GM23338 (cell line): ENCODE data around the gene ZNF224. TPM values are rescaled to one million over a fixed set of nuclear protein-coding genes. Genes with fewer than 3 reads are reported as not detected.

Experiments
- ATAC-seq: fragments of 200-7000 bp; cut with Tn5 transposase; 3 replicates; pipeline ENCODE4 v1.9.1; 2020
- DNase-seq: peaks from one replicate; pipeline ENCODE4 v3.0.0-alpha.2; 2015; ENCODE audit warnings: low spot score
- H2AFZ ChIP-seq: fragments of 200-600 bp; sonication (generic); 2 replicates; pipeline ENCODE4 v1.8.0; 2016; ENCODE audit warnings: antibody characterized with exemption, mild to moderate bottlenecking, moderate library complexity
- H3F3A ChIP-seq: fragments of 200-600 bp; sonication (generic); replicated peaks from 2 replicates; pipeline ENCODE4 v1.8.0; 2017; ENCODE audit warnings: antibody characterized with exemption, mixed run types, low read depth
- H3K27ac ChIP-seq: fragments of 200-600 bp; sonication (generic); 2 replicates; pipeline ENCODE4 v1.6.1; 2016; ENCODE audit warnings: low read depth
- H3K27me3 ChIP-seq: fragments of 200-600 bp; sonication (generic); 2 replicates; pipeline ENCODE4 v1.8.0; 2016; ENCODE audit warnings: mild to moderate bottlenecking, mixed run types, moderate library complexity; ENCODE audit not compliant: insufficient read depth
- H3K36me3 ChIP-seq: fragments of 200-600 bp; sonication (generic); 2 replicates; pipeline ENCODE4 v1.8.0; 2016; ENCODE audit warnings: mild to moderate bottlenecking; ENCODE audit not compliant: insufficient read depth
- H3K4me1 ChIP-seq: fragments of 200-600 bp; sonication (generic); 2 replicates; pipeline ENCODE4 v1.8.0; 2016; ENCODE audit warnings: mild to moderate bottlenecking, moderate library complexity; ENCODE audit not compliant: insufficient read depth
- H3K4me2 ChIP-seq: fragments of 200-600 bp; sonication (generic); 2 replicates; pipeline ENCODE4 v1.7.1; 2017; ENCODE audit warnings: mixed run types
- H3K4me3 ChIP-seq: fragments of 200-600 bp; sonication (generic); 2 replicates; pipeline ENCODE4 v1.6.1; 2016; ENCODE audit warnings: mixed run types
- H3K79me2 ChIP-seq: fragments of 200-600 bp; sonication (generic); replicated peaks from 2 replicates; pipeline ENCODE4 v1.8.0; 2017; ENCODE audit warnings: mild to moderate bottlenecking; ENCODE audit not compliant: insufficient read depth
- H3K9me2 ChIP-seq: fragments of 200-600 bp; sonication (generic); 2 replicates; pipeline ENCODE4 v1.8.0; 2017; ENCODE audit not compliant: insufficient read depth
- H4K20me1 ChIP-seq: fragments of 200-600 bp; sonication (generic); replicated peaks from 2 replicates; pipeline ENCODE4 v1.8.0; 2017; ENCODE audit warnings: mild to moderate bottlenecking; ENCODE audit not compliant: insufficient read depth
- H3K27ac Mint-ChIP-seq: 2 replicates; pipeline ENCODE4 v1.8.0; 2020; ENCODE audit warnings: inconsistent platforms, mild to moderate bottlenecking, moderate library complexity, mixed read lengths
- H3K27me3 Mint-ChIP-seq: 3 replicates; pipeline ENCODE4 v1.8.0; 2022; ENCODE audit warnings: low read depth, mild to moderate bottlenecking, moderate library complexity, mixed read lengths, inconsistent platforms; ENCODE audit not compliant: insufficient read depth, poor library complexity
- H3K36me3 Mint-ChIP-seq: 3 replicates; pipeline ENCODE4 v1.8.0; 2021; ENCODE audit warnings: low read depth, mild to moderate bottlenecking, inconsistent platforms, moderate library complexity, mixed read lengths
- H3K4me1 Mint-ChIP-seq: 3 replicates; pipeline ENCODE4 v1.8.0; 2020; ENCODE audit warnings: mild to moderate bottlenecking, inconsistent platforms, mixed read lengths
- H3K4me3 Mint-ChIP-seq: 3 replicates; pipeline ENCODE4 v1.8.0; 2021; ENCODE audit warnings: moderate library complexity, mild to moderate bottlenecking, inconsistent platforms, mixed read lengths
- H3K9me3 Mint-ChIP-seq: 3 replicates; pipeline ENCODE4 v1.8.0; 2020; ENCODE audit warnings: moderate library complexity, mild to moderate bottlenecking, inconsistent platforms, mixed read lengths
- CREB1 ChIP-seq: fragments of 250-450 bp; sonication (Bioruptor Pico); IDR thresholded peaks from 2 replicates; pipeline ENCODE4 v1.5.0; 2020; ENCODE audit warnings: low read depth, mild to moderate bottlenecking, moderate library complexity
- ETS1 ChIP-seq: IDR thresholded peaks from 2 replicates; pipeline ENCODE4 v1.6.1; 2016; ENCODE audit warnings: antibody characterized with exemption
- EZH2 ChIP-seq: fragments of 200-600 bp; sonication (generic); IDR thresholded peaks from one replicate; pipeline ENCODE4 v1.8.0; 2017; ENCODE audit warnings: antibody characterized with exemption, mild to moderate bottlenecking, low read depth; ENCODE audit not compliant: unreplicated experiment
- EZH2phosphoT487 ChIP-seq: fragments of 200-600 bp; sonication (generic); IDR thresholded peaks from one replicate; pipeline ENCODE4 v1.8.1; 2018; ENCODE audit warnings: antibody characterized with exemption; ENCODE audit not compliant: unreplicated experiment
- JUNB ChIP-seq: IDR thresholded peaks from one replicate; pipeline ENCODE4 v1.6.1; 2016; ENCODE audit warnings: antibody characterized with exemption; ENCODE audit not compliant: unreplicated experiment
- NANOG ChIP-seq: IDR thresholded peaks from 2 replicates; pipeline ENCODE4 v1.6.1; 2016; ENCODE audit warnings: antibody characterized with exemption, borderline replicate concordance
- POLR2AphosphoS5 ChIP-seq: IDR thresholded peaks from 2 replicates; pipeline ENCODE4 v1.6.1; 2016; ENCODE audit warnings: antibody characterized with exemption, low read depth
- STAT1 ChIP-seq: IDR thresholded peaks from one replicate; pipeline ENCODE4 v1.6.1; 2016; ENCODE audit warnings: antibody characterized with exemption; ENCODE audit not compliant: unreplicated experiment
- ZNF114 ChIP-seq: fragments of 250-450 bp; sonication (Bioruptor Pico); IDR thresholded peaks from 2 replicates; pipeline ENCODE4 v1.5.0; 2020; ENCODE audit warnings: mild to moderate bottlenecking, moderate library complexity
- ZNF331 ChIP-seq: fragments of 250-450 bp; sonication (Bioruptor Pico); IDR thresholded peaks from 2 replicates; pipeline ENCODE4 v1.5.0; 2020; ENCODE audit warnings: low read depth, mild to moderate bottlenecking, moderate library complexity
- ZNF462 ChIP-seq: fragments of 250-450 bp; sonication (Bioruptor Pico); IDR thresholded peaks from 2 replicates; pipeline ENCODE4 v1.5.0; 2020; ENCODE audit warnings: mild to moderate bottlenecking, moderate library complexity
- polyA plus RNA-seq: library from polyadenylated mRNA; unstranded; fragments of >200 nt; fragmentation: Nextera tagmentation; extraction: Ambion mirVana; gene quantifications from 2 replicates; pipeline ENCODE4 v1.2.1, GENCODE V29; 2016
- total RNA-seq: library from RNA; depleted of rRNA; stranded (reverse); fragments of >200 nt; shearing (Covaris generic); gene quantifications from 2 replicates; pipeline ENCODE4 v1.2.3, GENCODE V29; 2014
- TF ChIP-seq, protein P1 (sequence below), 2 experiments: fragments of 200-600 bp in 1 of 2; sonication (generic) in 1 of 2; conservative IDR thresholded peaks; 2 replicates each; pipeline versions ENCODE4 v1.5.1 to v1.6.1; 2016 to 2017; ENCODE audit warnings: antibody characterized with exemption in 2 of 2, low read depth in 2 of 2, mild to moderate bottlenecking in 2 of 2, moderate library complexity in 1 of 2
- TF ChIP-seq, protein P2 (sequence below): IDR thresholded peaks from one replicate; pipeline ENCODE4 v1.6.1; 2018; ENCODE audit warnings: antibody characterized with exemption; ENCODE audit not compliant: unreplicated experiment

ZNF224 gene
- total and polyA plus RNA-seq, 2 experiments from 2014 or later: 9.4 to 16.5 TPM

DNA sequence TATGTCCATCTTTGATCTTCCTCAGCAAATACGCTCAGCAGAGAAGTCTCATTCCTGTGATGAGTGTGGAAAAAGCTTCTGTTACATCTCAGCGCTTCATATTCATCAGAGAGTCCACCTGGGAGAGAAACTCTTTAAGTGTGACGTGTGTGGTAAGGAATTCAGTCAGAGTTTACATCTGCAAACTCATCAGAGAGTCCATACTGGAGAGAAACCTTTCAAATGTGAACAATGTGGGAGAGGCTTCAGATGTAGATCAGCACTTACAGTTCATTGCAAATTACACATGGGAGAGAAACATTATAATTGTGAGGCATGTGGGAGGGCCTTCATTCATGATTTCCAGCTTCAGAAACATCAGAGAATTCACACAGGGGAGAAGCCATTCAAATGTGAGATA, 27.9 kb upstream of the ZNF224 start:
- ATAC-seq (no peak), DNase-seq (no peak)
- Histone ChIP-seq H3K4me3 (no peak overlapping the region), H3K4me2 (no peak overlapping the region), H3K27ac (no peak overlapping the region), H3K79me2 (no peaks in the 10 kb centered on the region), H3F3A (no peaks in the 10 kb centered on the region), H4K20me1 (no peaks in the 10 kb centered on the region), H3K9me2 (peaks cover 18% of the 10 kb centered on the region), H3K36me3 (peaks cover 39% of the 10 kb centered on the region), H2AFZ (no peak overlapping the region), H3K4me1 (no peaks in the 10 kb centered on the region), H3K27me3 (no peaks in the 10 kb centered on the region)
- no peak overlapping the region for H3K27ac Mint-ChIP-seq
- H3K36me3 Mint-ChIP-seq: peaks cover 83% of the 10 kb centered on the region
- no peak overlapping the region for H3K4me3 Mint-ChIP-seq
- H3K9me3 Mint-ChIP-seq: peaks cover 57% of the 10 kb centered on the region
- peaks cover 6% of the 10 kb centered on the region for H3K27me3 Mint-ChIP-seq
- no peaks in the 10 kb centered on the region; the same call in 2 of the 3 replicates for H3K4me1 Mint-ChIP-seq
- TF ChIP-seq, protein P1, sequence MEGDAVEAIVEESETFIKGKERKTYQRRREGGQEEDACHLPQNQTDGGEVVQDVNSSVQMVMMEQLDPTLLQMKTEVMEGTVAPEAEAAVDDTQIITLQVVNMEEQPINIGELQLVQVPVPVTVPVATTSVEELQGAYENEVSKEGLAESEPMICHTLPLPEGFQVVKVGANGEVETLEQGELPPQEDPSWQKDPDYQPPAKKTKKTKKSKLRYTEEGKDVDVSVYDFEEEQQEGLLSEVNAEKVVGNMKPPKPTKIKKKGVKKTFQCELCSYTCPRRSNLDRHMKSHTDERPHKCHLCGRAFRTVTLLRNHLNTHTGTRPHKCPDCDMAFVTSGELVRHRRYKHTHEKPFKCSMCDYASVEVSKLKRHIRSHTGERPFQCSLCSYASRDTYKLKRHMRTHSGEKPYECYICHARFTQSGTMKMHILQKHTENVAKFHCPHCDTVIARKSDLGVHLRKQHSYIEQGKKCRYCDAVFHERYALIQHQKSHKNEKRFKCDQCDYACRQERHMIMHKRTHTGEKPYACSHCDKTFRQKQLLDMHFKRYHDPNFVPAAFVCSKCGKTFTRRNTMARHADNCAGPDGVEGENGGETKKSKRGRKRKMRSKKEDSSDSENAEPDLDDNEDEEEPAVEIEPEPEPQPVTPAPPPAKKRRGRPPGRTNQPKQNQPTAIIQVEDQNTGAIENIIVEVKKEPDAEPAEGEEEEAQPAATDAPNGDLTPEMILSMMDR (conservative IDR thresholded peaks at IDR 0.05; ENCODE audit: low read depth in 2 of 2): no peak
- TF ChIP-seq EZH2phosphoT487: no peak
- no peak for TF ChIP-seq JUNB
- TF ChIP-seq ETS1: no peak
- TF ChIP-seq EZH2: no peak
- TF ChIP-seq, protein P2, sequence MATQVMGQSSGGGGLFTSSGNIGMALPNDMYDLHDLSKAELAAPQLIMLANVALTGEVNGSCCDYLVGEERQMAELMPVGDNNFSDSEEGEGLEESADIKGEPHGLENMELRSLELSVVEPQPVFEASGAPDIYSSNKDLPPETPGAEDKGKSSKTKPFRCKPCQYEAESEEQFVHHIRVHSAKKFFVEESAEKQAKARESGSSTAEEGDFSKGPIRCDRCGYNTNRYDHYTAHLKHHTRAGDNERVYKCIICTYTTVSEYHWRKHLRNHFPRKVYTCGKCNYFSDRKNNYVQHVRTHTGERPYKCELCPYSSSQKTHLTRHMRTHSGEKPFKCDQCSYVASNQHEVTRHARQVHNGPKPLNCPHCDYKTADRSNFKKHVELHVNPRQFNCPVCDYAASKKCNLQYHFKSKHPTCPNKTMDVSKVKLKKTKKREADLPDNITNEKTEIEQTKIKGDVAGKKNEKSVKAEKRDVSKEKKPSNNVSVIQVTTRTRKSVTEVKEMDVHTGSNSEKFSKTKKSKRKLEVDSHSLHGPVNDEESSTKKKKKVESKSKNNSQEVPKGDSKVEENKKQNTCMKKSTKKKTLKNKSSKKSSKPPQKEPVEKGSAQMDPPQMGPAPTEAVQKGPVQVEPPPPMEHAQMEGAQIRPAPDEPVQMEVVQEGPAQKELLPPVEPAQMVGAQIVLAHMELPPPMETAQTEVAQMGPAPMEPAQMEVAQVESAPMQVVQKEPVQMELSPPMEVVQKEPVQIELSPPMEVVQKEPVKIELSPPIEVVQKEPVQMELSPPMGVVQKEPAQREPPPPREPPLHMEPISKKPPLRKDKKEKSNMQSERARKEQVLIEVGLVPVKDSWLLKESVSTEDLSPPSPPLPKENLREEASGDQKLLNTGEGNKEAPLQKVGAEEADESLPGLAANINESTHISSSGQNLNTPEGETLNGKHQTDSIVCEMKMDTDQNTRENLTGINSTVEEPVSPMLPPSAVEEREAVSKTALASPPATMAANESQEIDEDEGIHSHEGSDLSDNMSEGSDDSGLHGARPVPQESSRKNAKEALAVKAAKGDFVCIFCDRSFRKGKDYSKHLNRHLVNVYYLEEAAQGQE: no peak
- TF ChIP-seq ZNF331 (CRISPR knock-in tag): no peak
- no peak for TF ChIP-seq POLR2AphosphoS5
- no peak for TF ChIP-seq ZNF462 (CRISPR knock-in tag)
- no peak for TF ChIP-seq CREB1 (CRISPR knock-in tag)
- no peak for TF ChIP-seq NANOG
- TF ChIP-seq ZNF114 (CRISPR knock-in tag): no peak
- no peak for TF ChIP-seq STAT1
